ENCODE results near the gene CBX4.

Gene CBX4

DNA sequence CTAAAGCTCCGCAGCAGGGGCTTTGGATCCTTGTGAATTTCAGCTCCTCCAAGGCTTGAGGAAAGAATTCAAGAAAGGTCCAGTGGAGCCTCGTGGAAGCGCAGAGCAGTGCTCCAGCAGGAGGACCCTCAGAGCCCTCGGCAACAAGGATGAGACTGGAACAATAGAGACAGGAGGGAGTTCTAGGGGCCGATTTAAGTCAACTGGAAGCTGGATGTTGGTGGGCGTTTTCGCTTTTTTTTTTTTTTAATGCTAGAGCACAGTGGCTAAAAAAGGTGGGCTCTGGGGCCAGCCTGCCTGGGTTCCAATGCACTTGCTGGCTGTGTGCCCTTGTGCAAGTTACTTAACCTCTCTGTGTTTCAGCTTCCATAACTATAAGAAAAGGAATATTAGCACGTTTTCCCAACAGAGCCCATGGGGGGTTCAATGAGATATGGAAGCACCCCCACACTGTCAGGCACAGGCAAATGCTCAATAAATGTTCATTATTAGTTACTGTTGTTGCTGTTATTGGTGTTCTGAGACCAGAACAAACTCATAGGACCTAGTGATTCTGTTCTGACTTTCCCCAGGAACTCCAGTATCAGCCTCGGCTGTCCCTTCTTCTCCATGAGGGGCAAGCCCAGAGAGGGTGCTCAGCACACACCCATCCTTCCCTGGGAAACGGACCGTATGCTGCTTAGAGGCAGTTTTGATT, 37.1 kb downstream of the CBX4 start:
- POLR2A ChIA-PET = interaction anchor here (1.3 kb wide), 1 partner anchor 37 kb away, joined by 3 read pairs; the partner anchor contains the start of gene CBX4
- no peak overlapping the region for H3K4me3 ChIP-seq (ENCODE audit: low read depth, low read length)
- TF ChIP-seq, protein P1, sequence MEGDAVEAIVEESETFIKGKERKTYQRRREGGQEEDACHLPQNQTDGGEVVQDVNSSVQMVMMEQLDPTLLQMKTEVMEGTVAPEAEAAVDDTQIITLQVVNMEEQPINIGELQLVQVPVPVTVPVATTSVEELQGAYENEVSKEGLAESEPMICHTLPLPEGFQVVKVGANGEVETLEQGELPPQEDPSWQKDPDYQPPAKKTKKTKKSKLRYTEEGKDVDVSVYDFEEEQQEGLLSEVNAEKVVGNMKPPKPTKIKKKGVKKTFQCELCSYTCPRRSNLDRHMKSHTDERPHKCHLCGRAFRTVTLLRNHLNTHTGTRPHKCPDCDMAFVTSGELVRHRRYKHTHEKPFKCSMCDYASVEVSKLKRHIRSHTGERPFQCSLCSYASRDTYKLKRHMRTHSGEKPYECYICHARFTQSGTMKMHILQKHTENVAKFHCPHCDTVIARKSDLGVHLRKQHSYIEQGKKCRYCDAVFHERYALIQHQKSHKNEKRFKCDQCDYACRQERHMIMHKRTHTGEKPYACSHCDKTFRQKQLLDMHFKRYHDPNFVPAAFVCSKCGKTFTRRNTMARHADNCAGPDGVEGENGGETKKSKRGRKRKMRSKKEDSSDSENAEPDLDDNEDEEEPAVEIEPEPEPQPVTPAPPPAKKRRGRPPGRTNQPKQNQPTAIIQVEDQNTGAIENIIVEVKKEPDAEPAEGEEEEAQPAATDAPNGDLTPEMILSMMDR (IDR thresholded peaks at IDR 0.05; ENCODE audit: insufficient read depth, low read length, missing control alignments) = no peak
- CTCF ChIA-PET = interaction anchor here (1.2 to 1.7 kb wide), 2 partner anchors 9 to 17 kb away, joined by 3 to 15 read pairs; no protein-coding TSS in a partner anchor
- no peak for DNase-seq (ENCODE audit: low read depth, low spot score)

DNA sequence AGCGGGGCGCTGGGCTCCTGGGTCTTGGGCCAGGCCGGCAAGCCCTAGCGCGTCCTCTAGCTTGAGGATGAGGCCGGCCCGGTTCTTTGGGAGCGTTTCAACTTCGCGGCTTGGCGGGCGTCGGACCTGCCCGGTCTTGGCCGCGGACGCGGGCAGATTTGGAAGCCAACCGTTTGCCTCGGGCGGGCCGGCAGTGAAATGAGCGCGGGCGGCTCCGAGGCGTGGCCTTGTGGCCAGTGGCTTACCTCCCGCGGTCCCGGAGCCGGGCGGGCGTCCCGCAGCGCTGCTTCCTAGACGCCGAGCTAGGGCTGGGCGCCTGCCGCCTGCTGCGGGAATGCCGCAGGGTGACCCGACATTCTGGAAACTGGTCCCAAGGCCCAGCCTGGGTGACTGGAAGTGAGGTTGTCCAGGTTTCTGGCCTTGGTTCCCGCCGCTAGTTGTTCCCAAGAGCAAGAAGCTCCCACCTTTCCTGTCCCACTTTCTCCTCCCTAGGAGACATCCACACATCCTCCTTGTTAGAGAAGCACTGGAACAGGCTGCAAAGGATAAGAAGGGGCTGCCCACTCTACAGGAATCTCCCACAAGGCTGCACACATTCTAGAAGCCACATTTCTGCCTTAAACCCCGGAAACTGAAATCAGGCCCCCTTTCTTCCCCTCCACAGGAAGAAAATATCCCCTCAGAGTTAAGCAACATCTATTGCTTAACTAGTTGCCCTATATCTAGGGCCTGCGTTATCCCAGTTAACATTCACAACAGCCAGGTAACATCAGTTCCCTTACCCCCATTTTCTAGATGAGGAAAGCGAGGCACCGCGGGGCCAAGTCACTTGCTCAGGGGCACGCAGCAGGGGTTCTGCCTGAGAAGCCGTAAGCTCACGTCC, 37.8 kb downstream of the CBX4 start:
- TF ChIP-seq, protein P1 (IDR thresholded peaks at IDR 0.05; ENCODE audit: insufficient read depth, low read length, missing control alignments) = no peak
- no peak overlapping the region for H3K4me3 ChIP-seq (ENCODE audit: low read depth, low read length)
- POLR2A ChIA-PET = interaction anchor here (1.3 kb wide), 1 partner anchor 38 kb away, joined by 3 read pairs; the partner anchor contains the start of gene CBX4
- CTCF ChIA-PET = interaction anchor here (1.0 to 1.7 kb wide), 3 partner anchors 10 to 34 kb away, joined by 3 to 15 read pairs (median 3); no protein-coding TSS in a partner anchor
- no peak for DNase-seq (ENCODE audit: low read depth, low spot score)

DNA sequence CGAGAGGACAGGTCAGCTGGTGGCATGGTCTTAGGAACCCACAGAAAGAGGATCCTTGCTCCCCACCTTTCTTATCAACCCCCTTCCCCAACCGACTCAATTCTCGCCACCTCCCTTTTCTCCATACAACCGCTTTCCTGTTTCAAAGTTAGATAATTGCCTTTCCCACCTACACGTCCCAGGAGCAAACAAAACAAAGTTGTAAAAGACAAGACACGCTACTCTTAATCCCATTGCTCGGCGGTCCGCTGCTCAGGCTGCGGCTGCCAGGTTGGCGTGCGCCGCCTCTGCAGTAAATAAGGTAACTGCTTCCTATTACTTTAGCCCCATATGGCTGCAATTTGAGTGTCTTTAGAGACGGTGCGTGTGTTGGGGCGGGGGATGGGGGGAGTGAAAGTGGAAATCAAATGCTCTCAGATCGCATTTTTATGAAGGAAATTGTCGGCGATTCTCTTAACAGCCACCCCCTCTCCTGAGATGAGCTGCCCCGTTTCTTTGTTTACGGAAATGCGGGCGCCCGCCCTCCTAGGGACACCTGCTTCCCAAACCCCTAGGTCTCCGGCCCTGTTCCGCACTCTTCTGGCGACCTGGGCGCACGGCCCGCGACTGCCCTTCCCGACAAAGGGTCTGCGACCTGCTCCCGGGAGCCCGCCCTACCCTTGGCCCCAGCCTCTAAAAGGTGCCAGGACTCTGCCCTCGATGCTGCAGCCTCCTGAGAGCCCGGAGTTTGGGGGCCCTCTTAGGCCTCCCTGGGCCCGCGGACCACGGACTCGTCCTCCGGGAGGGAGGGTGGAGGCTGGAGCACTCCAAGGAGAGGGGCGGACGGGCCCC, 38.7 kb downstream of the CBX4 start:
- DNase-seq (ENCODE audit: low read depth, low spot score) = no peak
- CTCF ChIA-PET = interaction anchor here (1.0 to 2.4 kb wide), 5 partner anchors 8 to 40 kb away, joined by 3 to 15 read pairs (median 3); no protein-coding TSS in a partner anchor
- H3K4me3 ChIP-seq (ENCODE audit: low read depth, low read length) = no peak overlapping the region; the same call in 1 of the 2 replicates
- POLR2A ChIA-PET = no interaction called here
- TF ChIP-seq, protein P1 (IDR thresholded peaks at IDR 0.05; ENCODE audit: insufficient read depth, low read length, missing control alignments) = no peak

DNA sequence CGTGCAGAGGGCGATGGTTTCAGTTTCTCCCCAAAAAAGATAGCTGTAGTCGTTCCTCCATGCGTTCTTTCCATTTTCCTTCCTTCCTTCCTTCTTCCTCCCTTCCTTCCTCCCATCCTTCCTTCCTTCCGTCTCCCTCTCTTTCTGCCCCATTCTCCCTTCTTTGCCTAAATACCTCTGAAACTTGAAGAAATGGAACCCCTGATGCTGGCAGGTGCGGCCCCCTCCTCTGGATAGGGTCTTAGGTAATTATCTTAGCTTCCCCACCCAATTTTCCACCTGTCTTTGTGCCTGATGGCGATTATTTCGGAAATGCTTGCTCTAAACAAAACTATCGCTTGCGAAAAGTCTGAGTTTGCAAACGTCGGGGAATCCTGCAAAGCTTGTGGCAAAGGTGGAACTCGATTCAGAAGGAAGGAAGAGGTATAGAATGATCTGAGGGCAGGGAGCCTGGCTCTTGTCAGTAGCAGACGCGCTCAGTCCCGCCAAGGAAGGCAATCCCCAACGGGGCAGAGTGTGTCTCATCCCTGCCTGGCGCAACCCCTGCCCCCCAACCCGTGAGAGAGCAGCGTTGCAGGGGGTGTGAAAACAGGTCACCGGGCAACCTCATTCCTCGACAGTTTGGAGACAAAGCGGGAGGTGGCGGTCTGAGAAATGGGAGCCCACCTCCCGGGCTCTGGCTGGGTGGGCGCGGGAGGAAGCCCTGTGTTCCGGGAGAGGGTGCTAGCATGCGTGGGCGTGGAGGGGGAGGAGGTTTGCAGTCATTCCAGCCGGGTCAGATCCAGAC, 39.5 kb downstream of the CBX4 start:
- DNase-seq (ENCODE audit: low read depth, low spot score) = no peak
- H3K4me3 ChIP-seq (ENCODE audit: low read depth, low read length) = no peak overlapping the region
- CTCF ChIA-PET = interaction anchor here (1.0 to 2.4 kb wide), 5 partner anchors 8 to 45 kb away, joined by 3 to 12 read pairs (median 4); no protein-coding TSS in a partner anchor
- TF ChIP-seq, protein P1 (IDR thresholded peaks at IDR 0.05; ENCODE audit: insufficient read depth, low read length, missing control alignments) = no peak
- POLR2A ChIA-PET = no interaction called here

DNA sequence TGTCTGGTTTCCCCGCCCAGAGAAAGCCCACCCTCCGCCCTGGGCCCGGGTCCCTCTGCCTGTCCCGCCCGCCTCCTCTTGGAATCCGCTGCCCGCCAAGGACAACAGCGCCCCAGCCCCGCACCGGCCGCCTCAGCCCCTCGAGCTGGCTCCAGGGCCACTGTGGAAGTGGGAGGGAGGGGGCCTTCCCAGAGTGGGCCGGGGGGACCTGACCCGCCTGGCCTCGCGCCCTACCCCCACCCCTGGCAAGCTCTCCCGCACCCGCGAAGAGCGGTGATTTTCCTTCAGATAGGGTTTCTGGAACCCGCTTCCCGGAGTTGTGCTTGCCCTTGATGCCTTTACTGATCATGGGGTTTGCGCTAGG, 40.1 kb downstream of the CBX4 start:
- TF ChIP-seq, protein P1 (IDR thresholded peaks at IDR 0.05; ENCODE audit: insufficient read depth, low read length, missing control alignments) = no peak
- ChIA-PET POLR2A (no interaction called here), CTCF (interaction anchor here (1.0 to 2.4 kb wide), 5 partner anchors 9 to 45 kb away, joined by 3 to 12 read pairs (median 4); no protein-coding TSS in a partner anchor)
- DNase-seq (ENCODE audit: low read depth, low spot score) = no peak
- H3K4me3 ChIP-seq (ENCODE audit: low read depth, low read length) = no peak overlapping the region

All from AG04449 (cell line).